B cell (primary cell): ENCODE results near the gene BRF1. TPM values are rescaled to one million over a fixed set of nuclear protein-coding genes. Genes with fewer than 3 reads are reported as not detected.

ENCODE experiments used
- ATAC-seq: fragments of 200-7000 bp; cut with Tn5 transposase; one replicate; pipeline ENCODE4 v1.10.0; 2021; ENCODE audit warnings: low read depth, mild to moderate bottlenecking, moderate number of reproducible peaks, moderate library complexity
- CTCF ChIA-PET: fragments of 350-600 bp; sonication (Branson Sonifier 250); formaldehyde crosslinking; loops from one replicate; lab custom pipeline; 2021; ENCODE audit warnings: antibody characterized with exemption, inconsistent platforms; lab: Charles Lee
- POLR2A ChIA-PET: fragments of 350-600 bp; sonication (Branson Sonifier 250); formaldehyde crosslinking; loops from one replicate; lab custom pipeline; 2021; ENCODE audit warnings: antibody characterized with exemption; lab: Charles Lee
- DNase-seq: peaks from one replicate; pipeline ENCODE4 v3.0.0; 2013
- H2AFZ ChIP-seq: 2 replicates; pipeline ENCODE4 v1.6.1; 2012; ENCODE audit warnings: mild to moderate bottlenecking, low read depth, low read length; ENCODE audit not compliant: insufficient read depth, poor library complexity, severe bottlenecking
- H3K27ac ChIP-seq, 2 donors: 1 replicate in 1 of 2; 2 replicates in 1 of 2; pipeline ENCODE4 v1.5.1; 2012 to 2013; ENCODE audit warnings: low read length in 2 of 2, mild to moderate bottlenecking in 2 of 2, moderate library complexity in 1 of 2
- H3K27me3 ChIP-seq, 4 experiments: fragments of 200-600 bp in 1 of 4; sonication (generic) in 1 of 4; replicated peaks in 1 of 4; 1 replicate in 2 of 4; 2 replicates in 2 of 4; pipeline versions ENCODE4 v1.6.1 to v1.7.0; 2013 to 2016; ENCODE audit warnings: low read length in 3 of 4, mild to moderate bottlenecking in 2 of 4, mixed read lengths in 1 of 4, moderate library complexity in 1 of 4; ENCODE audit not compliant: insufficient read depth in 4 of 4, control insufficient read depth in 3 of 4; ENCODE audit errors: control extremely low read depth in 1 of 4
- H3K36me3 ChIP-seq, 2 experiments: replicated peaks in 1 of 2; 1 replicate in 1 of 2; 2 replicates in 1 of 2; pipeline versions ENCODE4 v1.6.1 to v1.7.1; 2013; ENCODE audit warnings: low read length in 1 of 2; ENCODE audit not compliant: insufficient read depth in 2 of 2, control insufficient read depth in 1 of 2; ENCODE audit errors: control extremely low read depth in 1 of 2, extremely low read depth in 1 of 2
- H3K4me1 ChIP-seq, 2 donors: fragments of 200-600 bp in 1 of 2; sonication (generic) in 1 of 2; 1 replicate in 1 of 2; 2 replicates in 1 of 2; pipeline versions ENCODE4 v1.5.1 to v1.6.1; 2013 to 2017; ENCODE audit warnings: low read length in 2 of 2; ENCODE audit not compliant: control insufficient read depth in 2 of 2, insufficient read depth in 2 of 2
- H3K4me2 ChIP-seq: replicated peaks from 2 replicates; pipeline ENCODE3; 2012; ENCODE audit warnings: mild to moderate bottlenecking, low read depth, low read length; ENCODE audit not compliant: poor library complexity, severe bottlenecking
- H3K4me3 ChIP-seq, 5 experiments: fragments of 200-600 bp in 1 of 5; sonication (generic) in 1 of 5; 1 replicate in 3 of 5; 2 replicates in 2 of 5; pipeline versions ENCODE4 v1.5.1 to v1.7.0; 2011 to 2016; ENCODE audit warnings: low read length in 4 of 5, mild to moderate bottlenecking in 4 of 5, low read depth in 2 of 5, control low read depth in 1 of 5, moderate library complexity in 1 of 5; ENCODE audit not compliant: insufficient read depth in 1 of 5; ENCODE audit errors: control extremely low read depth in 1 of 5, extremely low read depth in 1 of 5
- H3K79me2 ChIP-seq: fragments of 200-600 bp; sonication (generic); one replicate; pipeline ENCODE4 v1.6.0; 2016; ENCODE audit warnings: low read length; ENCODE audit not compliant: control insufficient read depth, insufficient read depth
- H3K9ac ChIP-seq: fragments of 200-600 bp; sonication (generic); 2 replicates; pipeline ENCODE4 v1.6.1; 2017; ENCODE audit warnings: mild to moderate bottlenecking, low read length, moderate library complexity
- H3K9me3 ChIP-seq, 3 donors: one replicate each; pipeline versions ENCODE4 v1.6.1 to v1.7.1; 2013; ENCODE audit warnings: low read length in 2 of 3; ENCODE audit not compliant: control insufficient read depth in 2 of 3, insufficient read depth in 1 of 3; ENCODE audit errors: control extremely low read depth in 1 of 3
- H4K20me1 ChIP-seq: 2 replicates; pipeline ENCODE4 v1.6.0; 2012; ENCODE audit warnings: mild to moderate bottlenecking, low read length; ENCODE audit not compliant: insufficient read depth, control insufficient read depth, poor library complexity, severe bottlenecking
- H3K27ac Mint-ChIP-seq: one replicate; pipeline ENCODE4 v1.8.0; 2021; ENCODE audit warnings: mixed read lengths
- H3K27me3 Mint-ChIP-seq: one replicate; pipeline ENCODE4 v1.8.0; 2021; ENCODE audit warnings: mixed read lengths
- H3K4me1 Mint-ChIP-seq: one replicate; pipeline ENCODE4 v1.8.0; 2021; ENCODE audit warnings: mixed read lengths
- H3K4me3 Mint-ChIP-seq: one replicate; pipeline ENCODE4 v1.8.0; 2021; ENCODE audit warnings: mixed read lengths
- H3K9me3 Mint-ChIP-seq: one replicate; pipeline ENCODE4 v1.8.0; 2022; ENCODE audit warnings: mixed read lengths; ENCODE audit not compliant: insufficient read depth
- EZH2 ChIP-seq: IDR thresholded peaks from 2 replicates; pipeline ENCODE4 v1.6.1; 2012; ENCODE audit warnings: borderline replicate concordance, low read depth, mild to moderate bottlenecking, moderate library complexity, low read length; ENCODE audit not compliant: insufficient read depth, poor library complexity, severe bottlenecking
- WGBS: methylation state at CpG from one replicate; pipeline ENCODE4 v1.1.5; 2013; ENCODE audit warnings: missing lambda C conversion rate; ENCODE audit not compliant: insufficient coverage; 5-methylcytosine and 5-hydroxymethylcytosine counted together
- intact Hi-C: fragments of 100-400 bp; cut with micrococcal nuclease; formaldehyde crosslinking; loops from one replicate; pipeline ENCODE4 v1.10.0; 2022
- polyA plus RNA-seq: library from polyadenylated mRNA; depleted of rRNA; stranded (reverse); fragments of >200 nt; gene quantifications from 2 replicates; pipeline ENCODE4 v1.2.3, GENCODE V29; 2012
- total RNA-seq, 2 donors: library from RNA; stranded (reverse); fragments of 120-200 nt in 1 of 2; gene quantifications; 1 replicate in 1 of 2; 2 replicates in 1 of 2; pipeline versions ENCODE4 v1.2.3 to v1.2.4, GENCODE V29; 2013 to 2022
- TF ChIP-seq, protein P1 (sequence below): fragments of 200-600 bp; IDR thresholded peaks from one replicate; pipeline ENCODE4 v1.8.0; 2022; ENCODE audit warnings: antibody characterized with exemption, mild to moderate bottlenecking

BRF1 gene
- total and polyA plus RNA-seq, 2 donors (not counting 1 experiment from before 2014, with no cell fraction given), result 24.5 to 55.8 TPM

DNA sequence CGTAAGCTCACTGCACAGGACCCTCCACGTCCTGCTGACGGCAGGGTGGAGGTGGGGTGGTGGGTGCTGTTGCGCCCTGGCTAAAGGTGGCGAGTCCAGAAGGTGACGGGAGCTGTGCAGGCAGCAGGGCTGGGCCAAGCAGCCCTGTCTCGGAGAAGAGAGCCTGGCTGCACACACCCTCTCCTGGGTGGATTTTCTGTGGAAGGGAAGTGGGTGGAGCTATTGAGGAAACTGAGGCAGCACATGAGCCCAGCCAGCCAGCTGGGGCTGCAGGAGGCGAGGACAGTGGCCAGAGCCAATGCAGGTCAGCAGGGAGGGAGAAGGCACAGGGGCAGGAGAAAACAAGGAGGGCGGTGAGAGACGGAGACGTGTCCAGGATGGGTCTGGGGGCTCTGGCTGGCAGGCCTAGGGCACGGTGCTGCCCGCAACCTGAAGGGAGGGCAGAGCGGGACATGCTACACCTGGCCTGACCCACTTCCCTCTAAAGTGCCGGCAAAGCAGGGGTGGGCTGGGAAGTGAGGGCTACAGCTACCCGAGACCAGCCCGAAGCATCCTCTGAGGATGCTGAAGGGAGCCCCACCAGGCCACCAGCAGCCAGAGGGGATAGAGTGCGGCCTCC, 32.0 kb downstream of the BRF1 start:
- Histone ChIP-seq H3K9ac (no peak overlapping the region), H3K4me1 (peaks cover 0 to 9% of the 10 kb centered on the region in 2 donors), H2AFZ (no peak overlapping the region), H3K4me3 (no peak overlapping the region), H3K79me2 (peaks cover 30% of the 10 kb centered on the region), H3K36me3 (peaks cover 0 to 2% of the 10 kb centered on the region in 2 experiments), H3K9me3 (no peaks in the 10 kb centered on the region), H3K27ac (no peak overlapping the region), H3K4me2 (peak overlapping the region; percentile 29), H3K27me3 (no peaks in the 10 kb centered on the region), H4K20me1 (peaks cover 23% of the 10 kb centered on the region)
- ATAC-seq (no peak), DNase-seq (no peak)
- WGBS, result 96% methylated on average over 18 of the region's 18 CpGs
- no peaks in the 10 kb centered on the region for H3K9me3 Mint-ChIP-seq
- no peak overlapping the region for H3K27ac Mint-ChIP-seq
- no peak overlapping the region for H3K4me3 Mint-ChIP-seq
- intact Hi-C loops, result no loop called here
- CTCF ChIA-PET, result no interaction called here
- peaks cover 5% of the 10 kb centered on the region for H3K4me1 Mint-ChIP-seq
- POLR2A ChIA-PET, result no interaction called here
- TF ChIP-seq, protein P1, sequence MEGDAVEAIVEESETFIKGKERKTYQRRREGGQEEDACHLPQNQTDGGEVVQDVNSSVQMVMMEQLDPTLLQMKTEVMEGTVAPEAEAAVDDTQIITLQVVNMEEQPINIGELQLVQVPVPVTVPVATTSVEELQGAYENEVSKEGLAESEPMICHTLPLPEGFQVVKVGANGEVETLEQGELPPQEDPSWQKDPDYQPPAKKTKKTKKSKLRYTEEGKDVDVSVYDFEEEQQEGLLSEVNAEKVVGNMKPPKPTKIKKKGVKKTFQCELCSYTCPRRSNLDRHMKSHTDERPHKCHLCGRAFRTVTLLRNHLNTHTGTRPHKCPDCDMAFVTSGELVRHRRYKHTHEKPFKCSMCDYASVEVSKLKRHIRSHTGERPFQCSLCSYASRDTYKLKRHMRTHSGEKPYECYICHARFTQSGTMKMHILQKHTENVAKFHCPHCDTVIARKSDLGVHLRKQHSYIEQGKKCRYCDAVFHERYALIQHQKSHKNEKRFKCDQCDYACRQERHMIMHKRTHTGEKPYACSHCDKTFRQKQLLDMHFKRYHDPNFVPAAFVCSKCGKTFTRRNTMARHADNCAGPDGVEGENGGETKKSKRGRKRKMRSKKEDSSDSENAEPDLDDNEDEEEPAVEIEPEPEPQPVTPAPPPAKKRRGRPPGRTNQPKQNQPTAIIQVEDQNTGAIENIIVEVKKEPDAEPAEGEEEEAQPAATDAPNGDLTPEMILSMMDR, result no peak
- no peak for TF ChIP-seq EZH2
- H3K27me3 Mint-ChIP-seq, result no peaks in the 10 kb centered on the region

DNA sequence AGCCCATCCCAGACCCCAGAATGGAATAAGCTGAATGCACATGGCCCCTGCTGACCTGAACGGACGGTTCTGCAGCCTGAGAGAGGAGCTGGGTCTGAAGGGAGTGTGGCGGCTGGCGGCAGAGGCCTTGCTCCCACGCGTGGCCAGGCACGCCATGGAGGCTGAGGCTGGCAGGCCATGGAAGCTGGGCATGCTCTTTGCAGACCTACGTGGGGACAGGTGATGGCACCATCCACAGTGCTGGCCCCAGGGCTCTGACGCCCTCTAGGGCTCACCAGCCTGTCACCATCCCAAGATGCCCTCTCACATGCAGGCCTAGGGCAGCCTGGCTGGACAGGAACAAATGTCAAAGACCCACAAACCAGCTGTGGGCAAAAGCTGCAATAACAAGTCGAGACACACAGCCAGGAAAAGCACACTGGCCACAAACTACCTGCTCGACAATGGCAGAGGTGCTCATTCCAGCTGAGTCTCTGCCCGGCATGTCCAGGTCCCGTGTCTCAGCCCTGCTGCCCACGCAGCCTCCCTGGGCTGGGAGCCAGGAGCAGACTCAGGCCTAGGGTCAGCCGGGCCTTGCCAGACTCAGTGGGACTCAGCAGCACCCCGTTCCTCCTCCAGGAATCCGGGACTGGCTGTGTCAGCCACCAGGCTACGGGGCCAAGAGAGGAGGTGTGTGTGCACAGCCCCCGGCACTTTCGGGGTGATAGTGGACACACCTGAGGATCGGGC, 32.8 kb downstream of the BRF1 start:
- WGBS, result 96% methylated on average over 21 of the region's 21 CpGs
- CTCF ChIA-PET, result interaction anchor here (1.7 kb wide), 1 partner anchor 13 kb away, joined by 3 read pairs; no protein-coding TSS in a partner anchor
- intact Hi-C loops, result no loop called here

More for the DNA sequence above, 32.8 kb downstream of the BRF1 start:
- Histone ChIP-seq H4K20me1 (peaks cover 19% of the 10 kb centered on the region), H3K9ac (no peak overlapping the region), H3K4me3 (no peak overlapping the region), H3K36me3 (peaks cover 0 to 2% of the 10 kb centered on the region in 2 experiments), H3K79me2 (peaks cover 27% of the 10 kb centered on the region), H2AFZ (no peak overlapping the region), H3K9me3 (no peaks in the 10 kb centered on the region), H3K27me3 (no peaks in the 10 kb centered on the region), H3K4me2 (no peak overlapping the region), H3K27ac (no peak overlapping the region), H3K4me1 (peaks cover 0 to 15% of the 10 kb centered on the region in 2 donors)
- H3K27me3 Mint-ChIP-seq, result no peaks in the 10 kb centered on the region
- no peak overlapping the region for H3K27ac Mint-ChIP-seq
- H3K9me3 Mint-ChIP-seq, result no peaks in the 10 kb centered on the region
- POLR2A ChIA-PET, result no interaction called here
- DNase-seq (no peak), ATAC-seq (no peak)
- H3K4me1 Mint-ChIP-seq, result peaks cover 10% of the 10 kb centered on the region
- no peak for TF ChIP-seq EZH2
- TF ChIP-seq, protein P1, result no peak
- no peak overlapping the region for H3K4me3 Mint-ChIP-seq
